NCI-H510A (cell line): Measurements from ENCODE around the gene SPATA31D4.

Experiments
- DNase-seq: peaks from one replicate; lab custom pipeline; 2025; lab: John Stamatoyannopoulos, UW

SPATA31D4 gene

GRCh38 chr9:81964218-81965171 is 36.3 kb downstream of the SPATA31D4 start:
- no peak for DNase-seq

DNA sequence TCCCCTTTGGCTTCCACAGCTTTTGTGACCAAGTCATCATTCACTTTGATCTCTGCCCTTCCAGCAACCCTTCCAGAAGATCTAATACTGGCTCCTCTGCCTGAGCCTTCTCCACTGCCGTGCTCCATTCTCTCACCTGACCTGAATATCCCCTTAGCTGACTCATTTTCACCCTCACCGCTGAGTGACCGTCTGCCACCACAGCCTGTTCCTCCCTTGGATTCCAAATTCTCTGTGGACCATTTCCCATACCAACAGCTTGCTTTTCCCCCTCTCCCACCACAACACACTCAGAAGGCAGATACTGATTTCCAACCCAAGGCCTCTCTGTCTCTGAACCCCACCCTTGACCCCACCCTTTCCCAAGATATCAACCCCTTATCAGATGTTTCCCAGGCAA is 39.8 kb downstream of the SPATA31D4 start:
- DNase-seq: no peak

DNA sequence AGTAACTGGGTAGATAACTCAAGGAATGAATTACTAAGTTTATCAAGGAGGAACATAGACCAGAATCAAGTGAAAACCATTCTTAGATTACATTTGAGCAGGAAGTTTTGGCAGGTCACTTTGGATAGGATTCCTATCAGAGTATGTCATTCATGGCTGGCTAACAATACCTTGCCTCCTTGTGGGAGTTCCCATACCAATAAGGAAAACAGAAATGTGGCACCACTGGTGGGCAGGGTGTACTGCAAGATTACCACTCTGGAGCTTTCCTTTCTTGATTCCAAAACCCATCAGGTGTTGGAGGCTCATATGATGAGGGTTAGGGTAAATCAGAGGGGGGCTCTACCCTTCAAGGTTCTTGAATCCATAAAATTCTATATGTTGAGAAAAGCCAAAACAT is 41.7 kb downstream of the SPATA31D4 start:
- DNase-seq: no peak

- no peak for DNase-seq
Observed at GRCh38 chr9:81971727-81972126, 43.5 kb downstream of the SPATA31D4 start.

GRCh38 chr9:81974764-81975163 is 46.5 kb downstream of the SPATA31D4 start:
- DNase-seq: no peak

- DNase-seq: no peak
Observed at GRCh38 chr9:81976351-81976750, 48.1 kb downstream of the SPATA31D4 start.

DNA sequence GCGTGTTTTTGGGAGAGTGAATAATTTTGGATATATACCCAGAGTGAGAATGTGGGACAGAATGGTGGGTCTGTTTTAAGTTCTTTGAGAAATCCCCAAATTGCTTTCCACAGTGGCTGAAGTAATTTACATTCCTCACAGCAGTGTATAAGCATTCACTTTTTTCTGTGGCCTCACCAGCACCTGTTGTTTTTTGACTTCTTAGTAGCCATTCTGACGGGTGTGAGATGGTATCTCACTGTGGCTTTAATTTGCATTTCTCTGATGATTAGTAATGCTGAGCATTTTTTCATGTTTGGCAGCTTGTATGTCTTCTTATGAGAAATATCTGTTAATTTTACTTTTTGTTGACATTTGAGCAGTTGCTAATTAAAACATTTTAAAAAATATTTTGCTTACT is 51.0 kb downstream of the SPATA31D4 start:
- no peak for DNase-seq

- DNase-seq: no peak
Observed at GRCh38 chr9:81980568-81980967, 52.3 kb downstream of the SPATA31D4 start.

DNA sequence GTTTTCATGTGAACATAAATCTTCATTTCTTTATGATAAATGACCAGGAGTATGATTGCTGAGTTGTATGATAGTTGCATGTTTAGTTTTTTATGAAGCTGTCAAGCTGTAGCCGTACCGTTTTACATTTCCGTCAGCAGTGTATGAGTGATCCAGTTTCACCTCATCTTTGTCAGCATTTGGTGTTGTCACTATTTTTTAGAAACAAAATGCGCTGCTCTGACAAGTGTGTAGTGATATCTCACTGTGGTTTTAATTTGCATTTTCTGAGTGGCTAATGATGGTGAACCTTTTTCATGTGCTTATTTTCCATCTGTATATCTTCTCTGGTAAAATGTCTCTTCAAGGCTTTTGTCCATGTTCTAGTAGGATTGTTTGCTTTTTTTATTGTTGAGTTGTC is 53.7 kb downstream of the SPATA31D4 start:
- no peak for DNase-seq
